HG03521 (cell line): ENCODE results near the gene DYNLRB2.

Experiments used
- ATAC-seq: cut with Tn5 transposase; IDR thresholded peaks from one replicate; pipeline ENCODE4 v1.9.1; 2021; ENCODE audit warnings: mild to moderate bottlenecking, moderate library complexity; ENCODE audit not compliant: unreplicated experiment

Gene DYNLRB2

GRCh38 chr16:80594756-80595155 lies 54.0 kb downstream of the DYNLRB2 start:
- no peak for ATAC-seq

- no peak for ATAC-seq
Measured at GRCh38 chr16:80596507-80597207, 55.9 kb downstream of the DYNLRB2 start.

- no peak for ATAC-seq
Measured at GRCh38 chr16:80599466-80599865, 58.7 kb downstream of the DYNLRB2 start.
